OCI-LY7 (cell line): ENCODE data around the gene RABEPK. TPM values are rescaled to one million over a fixed set of nuclear protein-coding genes. Genes with fewer than 3 reads are reported as not detected.
A peak's percentile ranks its signal among the peaks of the same experiment; 100 is the strongest.

Experiments
- BruUV-seq: library from RNA; stranded (reverse); fragments of 400-500 nt; replicated peaks from 2 replicates; lab custom pipeline; 2021; lab: Mats Ljungman, UMichigan
- CTCF ChIA-PET: fragments of 300-600 bp; sonication (Branson Sonifier 250); formaldehyde crosslinking; loops from one replicate; lab custom pipeline; 2022; ENCODE audit warnings: antibody characterized with exemption; ENCODE audit not compliant: unreplicated experiment; lab: Charles Lee
- POLR2A ChIA-PET: fragments of 300-600 bp; sonication (Branson Sonifier 250); formaldehyde crosslinking; loops from one replicate; lab custom pipeline; 2022; ENCODE audit warnings: antibody characterized with exemption; lab: Charles Lee
- DNase-seq: peaks from one replicate; pipeline ENCODE4 v3.0.0-alpha.2; 2015; ENCODE audit warnings: low spot score
- H2AFZ ChIP-seq: fragments of 200-600 bp; sonication (generic), shearing (Covaris generic); 2 replicates; pipeline ENCODE4 v1.6.1; 2014; ENCODE audit warnings: mild to moderate bottlenecking, antibody characterized with exemption, low read length, moderate library complexity
- H3K27ac ChIP-seq: fragments of 200-600 bp; sonication (generic); 2 replicates; pipeline ENCODE4 v1.5.1; 2014; ENCODE audit warnings: mixed run types, low read depth, mild to moderate bottlenecking, moderate library complexity, low read length, inconsistent platforms; ENCODE audit not compliant: poor library complexity, severe bottlenecking
- H3K36me3 ChIP-seq: fragments of 200-600 bp; sonication (generic); 2 replicates; pipeline ENCODE4 v1.6.1; 2014; ENCODE audit warnings: mild to moderate bottlenecking, antibody characterized with exemption, low read length, moderate library complexity, mixed read lengths; ENCODE audit not compliant: insufficient read depth
- H3K4me1 ChIP-seq: fragments of 200-600 bp; sonication (generic); 2 replicates; pipeline ENCODE4 v1.5.1; 2014; ENCODE audit warnings: mild to moderate bottlenecking, low read length; ENCODE audit not compliant: insufficient read depth, poor library complexity, severe bottlenecking
- H3K4me2 ChIP-seq: fragments of 200-600 bp; sonication (generic); 2 replicates; pipeline ENCODE4 v1.6.1; 2014; ENCODE audit warnings: mild to moderate bottlenecking, low read length
- H3K4me3 ChIP-seq: fragments of 200-600 bp; sonication (generic); 2 replicates; pipeline ENCODE4 v1.5.1; 2014; ENCODE audit warnings: mild to moderate bottlenecking, low read depth, low read length; ENCODE audit not compliant: poor library complexity, severe bottlenecking
- H3K79me2 ChIP-seq: fragments of 200-600 bp; sonication (generic); 2 replicates; pipeline ENCODE4 v1.6.1; 2016; ENCODE audit warnings: low read depth, mild to moderate bottlenecking, low read length, moderate library complexity, mixed read lengths; ENCODE audit not compliant: insufficient read depth
- H3K9me2 ChIP-seq: fragments of 200-600 bp; sonication (generic); 2 replicates; pipeline ENCODE4 v1.6.1; 2016; ENCODE audit warnings: mild to moderate bottlenecking, low read length, mixed read lengths; ENCODE audit not compliant: insufficient read depth
- H3K9me3 ChIP-seq: fragments of 200-600 bp; sonication (generic); 2 replicates; pipeline ENCODE4 v1.6.1; 2014; ENCODE audit warnings: mild to moderate bottlenecking, mixed run types, low read length, mixed read lengths
- H4K20me1 ChIP-seq: fragments of 200-600 bp; sonication (generic); 2 replicates; pipeline ENCODE4 v1.6.1; 2014; ENCODE audit warnings: mild to moderate bottlenecking, antibody characterized with exemption, low read length, moderate library complexity, mixed read lengths; ENCODE audit not compliant: insufficient read depth
- CTCF ChIP-seq: fragments of 200-600 bp; sonication (generic); conservative IDR thresholded peaks from 2 replicates; pipeline ENCODE4 v1.5.1; 2014; ENCODE audit warnings: mild to moderate bottlenecking, antibody characterized with exemption, low read length, moderate library complexity, mixed read lengths
- EZH2phosphoT487 ChIP-seq: fragments of 200-600 bp; sonication (generic); IDR thresholded peaks from 2 replicates; pipeline ENCODE4 v1.6.1; 2018; ENCODE audit warnings: low read depth, borderline replicate concordance, mild to moderate bottlenecking, mixed run types, antibody characterized with exemption, low read length, moderate library complexity, mixed read lengths
- intact Hi-C: fragments of 100-400 bp; cut with micrococcal nuclease; formaldehyde crosslinking; loops from one replicate; pipeline ENCODE4 v1.10.0; 2022; ENCODE audit not compliant: unreplicated experiment
- total RNA-seq, 2 experiments: library from RNA; depleted of rRNA in 1 of 2; stranded (reverse); fragments of >200 nt in 1 of 2; shearing (Covaris generic) in 1 of 2; gene quantifications; 2 replicates each; pipeline ENCODE4 v1.2.3, GENCODE V29; 2014 to 2022

Gene RABEPK
- total RNA-seq, 2 experiments from 2014 or later = 22.9 to 27.0 TPM

GRCh38 chr9:125238915-125239446 lies 38.6 kb downstream of the RABEPK start:
- peaks cover 51% of the 10 kb centered on the region for H3K4me1 ChIP-seq
- BruUV-seq = no TSS peak
- no peak overlapping the region for H3K27ac ChIP-seq
- CTCF ChIA-PET = no interaction called here
- no peak overlapping the region for H2AFZ ChIP-seq
- POLR2A ChIA-PET = no interaction called here
- H3K79me2 ChIP-seq = peaks cover 70% of the 10 kb centered on the region
- H4K20me1 ChIP-seq = peaks cover 48% of the 10 kb centered on the region
- intact Hi-C loops = no loop called here
- DNase-seq = no peak
- peaks cover 68% of the 10 kb centered on the region for H3K36me3 ChIP-seq
- peak overlapping the region; percentile 96 for H3K4me3 ChIP-seq
- H3K4me2 ChIP-seq = peak overlapping the region; percentile 74
- no peaks in the 10 kb centered on the region for H3K9me2 ChIP-seq
- H3K9me3 ChIP-seq = no peaks in the 10 kb centered on the region
- TF ChIP-seq CTCF (no peak), EZH2phosphoT487 (no peak)

- Histone ChIP-seq H3K4me3 (peak overlapping the region; percentile 96), H3K4me1 (peaks cover 51% of the 10 kb centered on the region), H3K9me2 (no peaks in the 10 kb centered on the region), H3K79me2 (peaks cover 70% of the 10 kb centered on the region), H3K27ac (peak overlapping the region; percentile 61), H2AFZ (no peak overlapping the region), H4K20me1 (peaks cover 48% of the 10 kb centered on the region), H3K9me3 (no peaks in the 10 kb centered on the region), H3K4me2 (peak overlapping the region; percentile 74), H3K36me3 (peaks cover 61% of the 10 kb centered on the region)
- CTCF ChIA-PET = no interaction called here
- intact Hi-C loops = loop anchor here (5.0 kb wide), 2 partner anchors 132 to 373 kb away; no protein-coding TSS in a partner anchor
- TF ChIP-seq CTCF (no peak), EZH2phosphoT487 (no peak)
- BruUV-seq = no TSS peak
- no peak for DNase-seq
- POLR2A ChIA-PET = interaction anchor here (0.7 to 1.4 kb wide), 2 partner anchors 7 to 1293 kb away, joined by 3 read pairs; no protein-coding TSS in a partner anchor
Measured at GRCh38 chr9:125239631-125240597, 39.6 kb downstream of the RABEPK start.
